Measurements from ENCODE around the gene SLX9. TPM values are rescaled to one million over a fixed set of nuclear protein-coding genes. Genes with fewer than 3 reads are reported as not detected.

SLX9 gene
- total RNA-seq, 1 experiment from 2014 or later, result 31.6 TPM

GRCh38 chr21:45004059-45004422 lies 64.2 kb downstream of the SLX9 start:
- no peak overlapping the region for H3K4me3 ChIP-seq
- H3K27ac ChIP-seq, result no peak overlapping the region
- no peak for DNase-seq (ENCODE audit: low read depth in 1 of 2, low spot score in 2 of 2)

GRCh38 chr21:45004481-45005247 lies 64.8 kb downstream of the SLX9 start:
- H3K4me1 ChIP-seq (replicated peaks), result peaks cover 16% of the 10 kb centered on the region
- H3K36me3 ChIP-seq, result no peaks in the 10 kb centered on the region
- no peaks in the 10 kb centered on the region for H3K27me3 ChIP-seq (replicated peaks)
- H3K4me3 ChIP-seq, result no peak overlapping the region
- peaks cover 13% of the 10 kb centered on the region for H3K9me3 ChIP-seq (replicated peaks)
- no peak for DNase-seq (ENCODE audit: low read depth in 1 of 2, low spot score in 2 of 2)
- no peak overlapping the region for H3K27ac ChIP-seq

More at GRCh38 chr21:45004059-45004422, 64.2 kb downstream of the SLX9 start:
- peaks cover 13% of the 10 kb centered on the region for H3K9me3 ChIP-seq (replicated peaks)
- peaks cover 16% of the 10 kb centered on the region for H3K4me1 ChIP-seq (replicated peaks)
- no peaks in the 10 kb centered on the region for H3K36me3 ChIP-seq
- H3K27me3 ChIP-seq (replicated peaks), result no peaks in the 10 kb centered on the region

GRCh38 chr21:45006536-45007095 lies 66.8 kb downstream of the SLX9 start:
- Histone ChIP-seq H3K36me3 (no peaks in the 10 kb centered on the region), H3K27ac (no peak overlapping the region)

GRCh38 chr21:45009616-45010015 lies 69.8 kb downstream of the SLX9 start:
- Histone ChIP-seq H3K27ac (no peak overlapping the region), H3K9me3 (replicated peaks) (peaks cover 8% of the 10 kb centered on the region), H3K4me1 (replicated peaks) (peaks cover 37% of the 10 kb centered on the region), H3K27me3 (replicated peaks) (no peaks in the 10 kb centered on the region), H3K4me3 (no peak overlapping the region), H3K36me3 (no peaks in the 10 kb centered on the region)
- DNase-seq (ENCODE audit: low read depth in 1 of 2, low spot score in 2 of 2), result no peak

More at GRCh38 chr21:45006536-45007095, 66.8 kb downstream of the SLX9 start:
- Histone ChIP-seq H3K27me3 (replicated peaks) (no peaks in the 10 kb centered on the region), H3K4me3 (no peak overlapping the region), H3K9me3 (replicated peaks) (peaks cover 8% of the 10 kb centered on the region), H3K4me1 (replicated peaks) (peaks cover 11% of the 10 kb centered on the region)
- no peak for DNase-seq (ENCODE audit: low read depth in 1 of 2, low spot score in 2 of 2)

- H3K4me3 ChIP-seq, result no peak overlapping the region
- H3K36me3 ChIP-seq, result no peaks in the 10 kb centered on the region
- H3K4me1 ChIP-seq (replicated peaks), result peaks cover 37% of the 10 kb centered on the region
- no peak for DNase-seq (ENCODE audit: low read depth in 1 of 2, low spot score in 2 of 2)
- no peaks in the 10 kb centered on the region for H3K27me3 ChIP-seq (replicated peaks)
- peaks cover 4% of the 10 kb centered on the region for H3K9me3 ChIP-seq (replicated peaks)
- no peak overlapping the region for H3K27ac ChIP-seq
Observed at GRCh38 chr21:45010096-45010495, 70.3 kb downstream of the SLX9 start.

GRCh38 chr21:45010860-45011259 lies 71.0 kb downstream of the SLX9 start:
- no peak for DNase-seq (ENCODE audit: low read depth in 1 of 2, low spot score in 2 of 2)
- H3K36me3 ChIP-seq, result no peaks in the 10 kb centered on the region
- H3K27ac ChIP-seq, result no peak overlapping the region
- peaks cover 1% of the 10 kb centered on the region; the same call in 1 of the 2 replicates for H3K9me3 ChIP-seq (replicated peaks)
- H3K4me3 ChIP-seq, result no peak overlapping the region
- peaks cover 37% of the 10 kb centered on the region for H3K4me1 ChIP-seq (replicated peaks)
- H3K27me3 ChIP-seq (replicated peaks), result no peaks in the 10 kb centered on the region

GRCh38 chr21:45011426-45011825 lies 71.6 kb downstream of the SLX9 start:
- DNase-seq (ENCODE audit: low read depth in 1 of 2, low spot score in 2 of 2), result no peak
- Histone ChIP-seq H3K27me3 (replicated peaks) (no peaks in the 10 kb centered on the region), H3K27ac (no peak overlapping the region; the same call in 1 of the 2 replicates), H3K9me3 (replicated peaks) (no peaks in the 10 kb centered on the region), H3K4me1 (replicated peaks) (peaks cover 37% of the 10 kb centered on the region), H3K4me3 (no peak overlapping the region), H3K36me3 (no peaks in the 10 kb centered on the region)

- Histone ChIP-seq H3K4me1 (replicated peaks) (peaks cover 43% of the 10 kb centered on the region), H3K36me3 (no peaks in the 10 kb centered on the region), H3K27me3 (replicated peaks) (no peaks in the 10 kb centered on the region), H3K9me3 (replicated peaks) (no peaks in the 10 kb centered on the region), H3K27ac (peak overlapping the region; percentile 92), H3K4me3 (no peak overlapping the region)
- DNase-seq (ENCODE audit: low read depth in 1 of 2, low spot score in 2 of 2), result peak; percentile 99
Observed at GRCh38 chr21:45011911-45012661, 72.3 kb downstream of the SLX9 start.

- DNase-seq (ENCODE audit: low read depth in 1 of 2, low spot score in 2 of 2), result no peak
- Histone ChIP-seq H3K4me3 (no peak overlapping the region), H3K9me3 (replicated peaks) (no peaks in the 10 kb centered on the region), H3K4me1 (replicated peaks) (peaks cover 48% of the 10 kb centered on the region), H3K27ac (peak overlapping the region; percentile 92), H3K36me3 (no peaks in the 10 kb centered on the region), H3K27me3 (replicated peaks) (no peaks in the 10 kb centered on the region)
Observed at GRCh38 chr21:45012662-45013259, 72.9 kb downstream of the SLX9 start.

GRCh38 chr21:45013260-45013841 lies 73.5 kb downstream of the SLX9 start:
- Histone ChIP-seq H3K27ac (peak overlapping the region; percentile 92), H3K4me1 (replicated peaks) (peaks cover 53% of the 10 kb centered on the region)
- DNase-seq (ENCODE audit: low read depth in 1 of 2, low spot score in 2 of 2), result peak in 1 of 2 experiments; percentile 24

GRCh38 chr21:45014747-45015468 lies 75.1 kb downstream of the SLX9 start:
- Histone ChIP-seq H3K36me3 (no peaks in the 10 kb centered on the region), H3K9me3 (replicated peaks) (no peaks in the 10 kb centered on the region), H3K4me3 (no peak overlapping the region), H3K4me1 (replicated peaks) (peaks cover 56% of the 10 kb centered on the region), H3K27ac (no peak overlapping the region), H3K27me3 (replicated peaks) (no peaks in the 10 kb centered on the region)
- no peak for DNase-seq (ENCODE audit: low read depth in 1 of 2, low spot score in 2 of 2)

More at GRCh38 chr21:45013260-45013841, 73.5 kb downstream of the SLX9 start:
- Histone ChIP-seq H3K36me3 (no peaks in the 10 kb centered on the region), H3K27me3 (replicated peaks) (no peaks in the 10 kb centered on the region), H3K4me3 (no peak overlapping the region), H3K9me3 (replicated peaks) (no peaks in the 10 kb centered on the region)

- DNase-seq (ENCODE audit: low read depth in 1 of 2, low spot score in 2 of 2), result no peak
- Histone ChIP-seq H3K9me3 (replicated peaks) (no peaks in the 10 kb centered on the region), H3K4me3 (no peak overlapping the region), H3K36me3 (no peaks in the 10 kb centered on the region), H3K27ac (no peak overlapping the region), H3K27me3 (replicated peaks) (no peaks in the 10 kb centered on the region), H3K4me1 (replicated peaks) (peaks cover 51% of the 10 kb centered on the region)
Observed at GRCh38 chr21:45015469-45015860, 75.6 kb downstream of the SLX9 start.

GRCh38 chr21:45016031-45016405 lies 76.2 kb downstream of the SLX9 start:
- no peak overlapping the region for H3K4me3 ChIP-seq
- H3K27ac ChIP-seq, result no peak overlapping the region
- no peaks in the 10 kb centered on the region for H3K27me3 ChIP-seq (replicated peaks)
- H3K9me3 ChIP-seq (replicated peaks), result no peaks in the 10 kb centered on the region
- peaks cover 51% of the 10 kb centered on the region for H3K4me1 ChIP-seq (replicated peaks)
- H3K36me3 ChIP-seq, result no peaks in the 10 kb centered on the region
- no peak for DNase-seq (ENCODE audit: low read depth in 1 of 2, low spot score in 2 of 2)

Data from SJSA1 (cell line).